ENCODE results near the gene GPC2.
A peak's percentile ranks its signal among the peaks of the same experiment; 100 is the strongest.
"Not testable (repeated sequence)": the region's sequence is repeated elsewhere in the genome, so short reads cannot be mapped to it uniquely, and the experiment has no call there.

GPC2 gene

GRCh38 chr7:100152404-100152803, 24.8 kb downstream of the GPC2 start:
- DNase-seq (ENCODE audit: low read depth in 2 of 2) = no peak

- DNase-seq (ENCODE audit: low read depth in 2 of 2) = peak; percentile 95 to 97
Observed at GRCh38 chr7:100148559-100149328, 28.4 kb downstream of the GPC2 start, which contains the start of gene LAMTOR4. LAMTOR4 (plus strand) TSS chr7:100148918; CDS start chr7:100148973, 55 bp downstream.

- DNase-seq (ENCODE audit: low read depth in 2 of 2) = no peak
Observed at GRCh38 chr7:100148225-100148558, 29.0 kb downstream of the GPC2 start.

- DNase-seq (ENCODE audit: low read depth in 2 of 2) = no peak
Observed at GRCh38 chr7:100147278-100147677, 29.9 kb downstream of the GPC2 start.

- DNase-seq (ENCODE audit: low read depth in 2 of 2) = not testable (repeated sequence)
Observed at GRCh38 chr7:100146350-100146749, 30.8 kb downstream of the GPC2 start.

GRCh38 chr7:100142461-100142860, 34.7 kb downstream of the GPC2 start:
- no peak for DNase-seq (ENCODE audit: low read depth in 2 of 2)

- no peak for DNase-seq (ENCODE audit: low read depth in 2 of 2)
Observed at GRCh38 chr7:100141555-100141949, 35.6 kb downstream of the GPC2 start.

- DNase-seq (ENCODE audit: low read depth in 2 of 2) = no peak
Observed at GRCh38 chr7:100137851-100138760, 39.1 kb downstream of the GPC2 start.

GRCh38 chr7:100132697-100133151, 44.5 kb downstream of the GPC2 start:
- DNase-seq (ENCODE audit: low read depth in 2 of 2) = no peak

GRCh38 chr7:100132126-100132525, 45.1 kb downstream of the GPC2 start:
- no peak for DNase-seq (ENCODE audit: low read depth in 2 of 2)

GRCh38 chr7:100130608-100131453, 46.4 kb downstream of the GPC2 start:
- peak; percentile 48 to 55 for DNase-seq (ENCODE audit: low read depth in 2 of 2)

GRCh38 chr7:100130220-100130607, 47.0 kb downstream of the GPC2 start:
- DNase-seq (ENCODE audit: low read depth in 2 of 2) = not testable (repeated sequence)

- DNase-seq (ENCODE audit: low read depth in 2 of 2) = no peak
Observed at GRCh38 chr7:100128637-100128963, 48.6 kb downstream of the GPC2 start.

- no peak for DNase-seq (ENCODE audit: low read depth in 2 of 2)
Observed at GRCh38 chr7:100127866-100128636, 49.1 kb downstream of the GPC2 start.

GRCh38 chr7:100126931-100127865, 50.0 kb downstream of the GPC2 start, which contains the start of gene MBLAC1:
MBLAC1 (plus strand) TSS chr7:100126967; CDS start chr7:100127396, 429 bp downstream.
- DNase-seq (ENCODE audit: low read depth in 2 of 2) = peak; percentile 79 to 80

GRCh38 chr7:100126239-100126930, 50.8 kb downstream of the GPC2 start:
- DNase-seq (ENCODE audit: low read depth in 2 of 2) = no peak

GRCh38 chr7:100124301-100125230, 52.6 kb downstream of the GPC2 start:
- DNase-seq (ENCODE audit: low read depth in 2 of 2) = no peak

- DNase-seq (ENCODE audit: low read depth in 2 of 2) = no peak
Observed at GRCh38 chr7:100122568-100122967, 54.6 kb downstream of the GPC2 start.
